ENCODE data around the gene EVX2.

The EVX2 gene

GRCh38 chr2:176088048-176088936 lies 4.5 kb upstream of the EVX2 start:
- peak; percentile 54 for DNase-seq (ENCODE audit: extremely low spot score)
- POLR2A ChIA-PET, result no interaction called here
- TF ChIP-seq, protein P1, sequence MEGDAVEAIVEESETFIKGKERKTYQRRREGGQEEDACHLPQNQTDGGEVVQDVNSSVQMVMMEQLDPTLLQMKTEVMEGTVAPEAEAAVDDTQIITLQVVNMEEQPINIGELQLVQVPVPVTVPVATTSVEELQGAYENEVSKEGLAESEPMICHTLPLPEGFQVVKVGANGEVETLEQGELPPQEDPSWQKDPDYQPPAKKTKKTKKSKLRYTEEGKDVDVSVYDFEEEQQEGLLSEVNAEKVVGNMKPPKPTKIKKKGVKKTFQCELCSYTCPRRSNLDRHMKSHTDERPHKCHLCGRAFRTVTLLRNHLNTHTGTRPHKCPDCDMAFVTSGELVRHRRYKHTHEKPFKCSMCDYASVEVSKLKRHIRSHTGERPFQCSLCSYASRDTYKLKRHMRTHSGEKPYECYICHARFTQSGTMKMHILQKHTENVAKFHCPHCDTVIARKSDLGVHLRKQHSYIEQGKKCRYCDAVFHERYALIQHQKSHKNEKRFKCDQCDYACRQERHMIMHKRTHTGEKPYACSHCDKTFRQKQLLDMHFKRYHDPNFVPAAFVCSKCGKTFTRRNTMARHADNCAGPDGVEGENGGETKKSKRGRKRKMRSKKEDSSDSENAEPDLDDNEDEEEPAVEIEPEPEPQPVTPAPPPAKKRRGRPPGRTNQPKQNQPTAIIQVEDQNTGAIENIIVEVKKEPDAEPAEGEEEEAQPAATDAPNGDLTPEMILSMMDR (IDR thresholded peaks at IDR 0.05; ENCODE audit: control extremely low read depth, extremely low read depth, low read depth, missing control alignments), result peak; percentile 82
- CTCF ChIA-PET, result interaction anchor here (0.7 to 2.5 kb wide), 16 partner anchors 9 to 1389 kb away, joined by 3 to 32 read pairs (median 3); no protein-coding TSS in a partner anchor

GRCh38 chr2:176087330-176088047 lies 3.7 kb upstream of the EVX2 start:
- DNase-seq (ENCODE audit: extremely low spot score), result no peak
- TF ChIP-seq, protein P1 (IDR thresholded peaks at IDR 0.05; ENCODE audit: control extremely low read depth, extremely low read depth, low read depth, missing control alignments), result no peak
- CTCF ChIA-PET, result interaction anchor here (0.9 to 2.5 kb wide), 9 partner anchors 10 to 1338 kb away, joined by 3 to 32 read pairs (median 4); no protein-coding TSS in a partner anchor
- POLR2A ChIA-PET, result no interaction called here

DNA sequence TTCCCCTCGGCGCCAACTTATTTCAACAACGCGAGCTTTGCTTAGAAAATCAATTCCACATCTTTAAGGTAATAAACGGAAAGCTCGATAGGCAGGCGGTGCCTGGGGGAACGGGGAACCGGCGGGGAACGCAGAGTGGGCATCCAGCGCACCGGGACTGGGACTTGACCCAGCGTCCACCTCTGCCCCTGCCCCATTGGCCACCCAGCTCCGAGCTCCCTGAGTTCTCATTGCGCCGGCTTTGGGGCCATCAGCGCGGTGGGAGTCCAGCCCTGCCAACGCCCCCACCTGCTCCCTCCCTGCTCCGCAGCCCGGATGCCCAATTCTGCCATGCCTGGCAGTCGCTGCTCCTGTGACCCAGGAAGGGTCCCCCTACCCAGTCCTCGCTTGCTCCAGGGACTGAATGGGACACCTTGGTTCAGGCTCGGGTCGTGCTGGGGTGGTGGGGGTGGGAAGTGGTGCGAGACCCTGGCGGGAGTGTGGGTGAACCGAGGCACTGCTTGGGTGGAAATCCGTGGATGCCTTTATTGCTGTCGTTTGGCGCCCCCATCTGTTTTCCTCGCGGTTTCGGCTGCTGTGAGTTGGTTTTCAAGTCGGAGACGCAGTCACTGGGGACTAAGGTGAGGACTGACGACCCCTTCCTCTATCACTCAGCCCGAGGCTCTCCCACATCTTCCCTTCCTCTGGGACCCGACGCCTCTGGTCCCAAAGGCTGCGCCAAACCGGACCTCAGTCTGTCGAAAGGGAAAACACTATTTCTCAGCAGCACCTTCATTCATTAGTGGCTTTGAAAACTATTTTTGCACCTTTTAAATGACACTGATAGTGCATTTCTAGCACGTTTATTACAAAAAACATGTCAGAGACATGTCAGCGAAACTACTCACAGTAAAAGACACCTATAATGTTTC lies 2.4 kb upstream of the EVX2 start:
- DNase-seq (ENCODE audit: extremely low spot score), result no peak
- TF ChIP-seq, protein P1 (IDR thresholded peaks at IDR 0.05; ENCODE audit: control extremely low read depth, extremely low read depth, low read depth, missing control alignments), result peak; percentile 49
- ChIA-PET POLR2A (no interaction called here), CTCF (interaction anchor here (0.8 to 1.8 kb wide), 7 partner anchors 11 to 398 kb away, joined by 3 to 11 read pairs (median 3); no protein-coding TSS in a partner anchor)

DNA sequence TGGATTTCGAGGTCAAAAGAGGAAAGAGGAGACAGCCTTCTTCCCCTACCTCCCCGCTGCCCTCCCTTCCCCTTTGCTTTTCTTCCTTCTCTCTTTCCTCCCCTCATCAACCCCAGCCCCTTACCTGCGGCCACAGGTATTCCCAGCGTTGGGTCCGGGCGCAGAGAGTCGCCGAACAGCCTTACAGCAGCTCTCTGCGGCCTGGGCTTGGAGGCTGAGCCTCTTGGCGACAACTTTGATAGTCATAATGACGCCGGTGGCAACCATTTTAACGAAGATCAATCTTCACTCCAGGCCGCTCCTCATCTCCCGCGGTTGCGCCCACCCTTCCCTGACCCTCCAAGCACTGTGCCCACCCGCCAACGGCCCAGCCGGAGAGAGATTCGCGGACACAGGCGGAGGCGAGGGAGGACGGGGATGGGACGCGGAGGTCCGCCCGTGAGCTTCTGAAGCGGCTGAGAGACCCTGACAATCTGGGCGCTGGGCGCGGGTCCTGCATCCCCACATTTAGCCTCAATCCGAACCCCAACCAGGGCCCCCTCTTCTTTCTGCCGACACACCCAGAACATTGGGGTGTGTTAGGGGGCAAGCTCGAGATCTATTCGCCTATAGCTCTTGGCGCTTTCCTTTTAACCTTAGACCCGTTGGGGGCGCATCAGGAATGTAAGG lies 1.5 kb upstream of the EVX2 start:
- CTCF ChIA-PET, result interaction anchor here (0.8 to 1.8 kb wide), 7 partner anchors 11 to 397 kb away, joined by 3 to 11 read pairs (median 3); no protein-coding TSS in a partner anchor
- no peak for DNase-seq (ENCODE audit: extremely low spot score)
- POLR2A ChIA-PET, result no interaction called here
- TF ChIP-seq, protein P1 (IDR thresholded peaks at IDR 0.05; ENCODE audit: control extremely low read depth, extremely low read depth, low read depth, missing control alignments), result no peak

GRCh38 chr2:176084611-176085119 lies 903 bp upstream of the EVX2 start:
- DNase-seq (ENCODE audit: extremely low spot score), result no peak
- TF ChIP-seq, protein P1 (IDR thresholded peaks at IDR 0.05; ENCODE audit: control extremely low read depth, extremely low read depth, low read depth, missing control alignments), result no peak
- ChIA-PET CTCF (interaction anchor here (1.3 to 1.8 kb wide), 4 partner anchors 11 to 394 kb away, joined by 3 to 11 read pairs (median 3); no protein-coding TSS in a partner anchor), POLR2A (no interaction called here)

All from GM10248 (cell line).